Ureter (tissue), 1 donor: ENCODE measurements around the gene ANKMY1. TPM values are rescaled to one million over a fixed set of nuclear protein-coding genes. Genes with fewer than 3 reads are reported as not detected.

Experiments used
- DNase-seq: peaks from one replicate; pipeline ENCODE4 v3.0.0-alpha.2; 2020; ENCODE audit warnings: low spot score
- total RNA-seq: library from RNA; stranded (reverse); gene quantifications from one replicate; pipeline ENCODE4 v1.2.4, GENCODE V29; 2023
- donor health status: DM: yes; HTN: yes; CAD: no.

The ANKMY1 gene
- total RNA-seq, 1 donor from 2014 or later = 52.8 TPM

- DNase-seq = no peak
Observed at GRCh38 chr2:240449764-240450531, 107.8 kb downstream of the ANKMY1 start.

DNA sequence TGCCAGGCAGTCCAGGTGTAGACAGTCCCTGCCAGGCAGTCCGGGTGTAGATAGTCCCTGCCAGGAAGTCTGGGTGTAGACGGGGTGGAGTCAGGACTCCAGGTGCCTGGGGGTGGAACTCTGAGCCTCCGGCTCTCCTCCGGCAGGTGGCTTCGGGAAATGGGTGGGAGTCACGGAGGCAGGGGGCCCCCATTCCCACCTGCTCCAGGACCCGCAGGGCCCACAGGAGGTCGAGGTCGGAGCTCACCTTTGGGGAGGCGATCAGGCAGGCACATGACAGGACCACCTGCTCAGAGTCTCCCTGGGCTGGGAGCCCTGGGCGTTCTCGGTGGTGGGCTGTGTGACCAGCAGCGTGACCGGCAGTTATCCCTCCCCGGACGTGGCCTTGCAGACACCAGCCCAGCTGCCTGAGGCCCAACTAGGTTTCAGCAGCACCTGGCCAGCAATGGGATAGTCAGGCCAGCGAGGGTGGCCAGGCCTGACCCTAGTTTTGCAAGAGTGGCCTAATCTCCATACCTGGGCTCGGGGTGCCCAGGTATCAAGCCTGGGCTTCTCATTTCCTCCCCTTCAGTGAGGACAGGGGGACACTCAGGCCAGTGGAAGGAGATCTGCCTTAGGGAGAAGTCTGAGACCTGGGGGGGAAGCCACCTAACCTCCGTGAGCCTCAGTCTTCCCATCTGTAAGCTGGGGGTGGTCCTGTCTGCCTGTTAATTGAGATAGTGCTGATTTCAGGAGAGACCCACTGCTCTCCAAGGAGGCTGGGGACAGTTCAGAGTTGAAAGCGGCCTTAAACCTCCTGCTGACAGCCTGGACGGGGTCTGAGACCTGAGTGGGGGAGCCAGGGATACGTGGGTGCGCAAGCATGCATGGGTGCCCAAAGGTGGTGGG lies 109.2 kb downstream of the ANKMY1 start:
- no peak for DNase-seq

- no peak for DNase-seq
Observed at GRCh38 chr2:240447934-240448333, 109.9 kb downstream of the ANKMY1 start.

DNA sequence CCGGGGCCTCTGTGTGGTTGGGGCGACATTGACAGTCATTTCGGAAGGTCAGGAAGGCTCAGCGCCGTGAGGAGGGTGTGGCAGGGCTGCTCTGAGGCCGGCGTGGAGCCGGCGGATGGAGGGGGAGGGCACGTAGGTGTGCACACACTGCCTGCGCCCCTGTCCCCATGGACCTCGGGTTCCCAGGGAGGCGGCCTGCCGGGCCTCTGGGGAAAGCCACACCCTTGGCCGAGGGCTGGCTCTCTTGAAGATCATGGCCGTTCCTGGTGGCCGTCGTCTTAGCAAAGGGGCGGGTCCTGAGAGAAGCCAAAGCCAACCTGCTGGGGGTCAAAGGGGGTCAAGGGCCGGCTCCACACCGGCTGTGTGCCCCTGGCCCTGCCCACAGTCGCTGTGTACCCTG lies 110.5 kb downstream of the ANKMY1 start:
- DNase-seq = no peak

GRCh38 chr2:240446664-240447175 lies 111.1 kb downstream of the ANKMY1 start:
- no peak for DNase-seq

DNA sequence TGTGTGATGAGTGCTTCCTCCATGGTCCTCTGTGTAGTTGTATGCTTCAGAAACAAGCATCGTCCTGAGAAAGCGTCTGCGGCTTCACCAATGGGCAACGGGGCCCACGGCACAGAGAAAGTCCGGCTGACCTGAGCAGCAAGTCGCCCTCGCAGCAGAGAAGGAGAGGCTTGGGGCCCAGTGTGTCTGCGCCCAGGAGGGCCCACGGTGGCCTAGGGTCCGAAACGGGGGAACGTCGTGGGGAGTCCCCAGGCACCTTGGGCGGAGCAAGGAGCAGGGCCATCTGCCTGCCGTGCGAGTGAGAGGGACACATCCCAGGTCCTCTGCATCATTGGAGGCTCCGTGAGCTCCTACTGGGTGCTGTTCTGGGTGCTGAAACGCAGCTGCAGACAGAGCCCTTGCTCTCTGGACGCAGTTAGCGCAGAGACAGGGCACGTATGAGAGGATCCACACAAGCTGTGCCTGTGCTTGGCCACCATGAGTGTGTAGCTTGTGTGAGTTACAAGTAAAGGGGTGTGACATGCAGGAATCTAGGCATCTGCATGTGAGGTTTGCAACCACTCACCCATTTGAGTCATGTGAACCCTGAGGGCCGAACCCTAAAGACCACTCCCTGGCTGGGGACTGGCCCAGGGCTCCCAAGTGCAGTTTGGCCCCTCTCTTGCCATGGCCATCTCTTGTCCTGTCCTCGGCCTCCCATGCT lies 111.7 kb downstream of the ANKMY1 start:
- no peak for DNase-seq

DNA sequence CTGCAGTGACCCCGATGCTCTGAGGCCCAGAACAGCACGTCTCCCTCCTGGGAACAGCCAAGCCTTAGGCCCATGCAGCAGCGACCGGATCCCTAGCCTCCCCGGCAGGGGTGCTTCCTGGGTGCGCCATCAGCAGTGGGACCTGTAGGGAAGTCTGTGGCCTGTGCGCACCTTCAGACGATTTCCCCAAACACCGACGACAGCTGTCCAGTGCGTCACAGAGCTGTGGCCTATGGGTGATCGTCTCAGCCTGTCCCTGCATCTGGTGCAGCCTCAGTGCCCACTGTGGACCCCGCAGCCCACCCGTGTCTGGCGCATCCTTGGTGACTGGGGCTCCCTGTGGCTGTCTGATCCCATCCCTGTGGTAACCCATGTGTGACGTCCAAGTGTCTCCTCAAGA lies 113.3 kb downstream of the ANKMY1 start:
- no peak for DNase-seq

DNA sequence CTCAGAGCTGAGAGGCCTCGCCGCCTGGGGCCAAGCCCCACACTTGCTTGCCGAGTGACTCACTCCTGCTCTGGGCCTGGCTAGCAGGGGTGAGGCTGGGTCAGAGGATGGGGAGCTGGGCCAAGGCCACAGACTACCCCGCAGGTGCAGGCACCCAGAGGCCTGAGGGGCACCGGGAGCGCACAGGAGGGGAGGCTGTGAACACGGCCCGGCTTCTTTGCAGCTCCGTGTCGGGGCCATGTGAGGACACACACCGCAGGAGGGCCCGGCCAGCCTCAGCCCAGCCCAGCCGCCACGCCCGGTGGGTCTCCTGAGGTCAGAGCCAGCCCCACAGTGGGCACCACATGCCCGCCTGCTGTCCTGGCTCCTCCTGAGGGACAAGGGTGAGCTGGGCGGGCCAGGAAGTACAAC lies 113.9 kb downstream of the ANKMY1 start:
- no peak for DNase-seq

DNA sequence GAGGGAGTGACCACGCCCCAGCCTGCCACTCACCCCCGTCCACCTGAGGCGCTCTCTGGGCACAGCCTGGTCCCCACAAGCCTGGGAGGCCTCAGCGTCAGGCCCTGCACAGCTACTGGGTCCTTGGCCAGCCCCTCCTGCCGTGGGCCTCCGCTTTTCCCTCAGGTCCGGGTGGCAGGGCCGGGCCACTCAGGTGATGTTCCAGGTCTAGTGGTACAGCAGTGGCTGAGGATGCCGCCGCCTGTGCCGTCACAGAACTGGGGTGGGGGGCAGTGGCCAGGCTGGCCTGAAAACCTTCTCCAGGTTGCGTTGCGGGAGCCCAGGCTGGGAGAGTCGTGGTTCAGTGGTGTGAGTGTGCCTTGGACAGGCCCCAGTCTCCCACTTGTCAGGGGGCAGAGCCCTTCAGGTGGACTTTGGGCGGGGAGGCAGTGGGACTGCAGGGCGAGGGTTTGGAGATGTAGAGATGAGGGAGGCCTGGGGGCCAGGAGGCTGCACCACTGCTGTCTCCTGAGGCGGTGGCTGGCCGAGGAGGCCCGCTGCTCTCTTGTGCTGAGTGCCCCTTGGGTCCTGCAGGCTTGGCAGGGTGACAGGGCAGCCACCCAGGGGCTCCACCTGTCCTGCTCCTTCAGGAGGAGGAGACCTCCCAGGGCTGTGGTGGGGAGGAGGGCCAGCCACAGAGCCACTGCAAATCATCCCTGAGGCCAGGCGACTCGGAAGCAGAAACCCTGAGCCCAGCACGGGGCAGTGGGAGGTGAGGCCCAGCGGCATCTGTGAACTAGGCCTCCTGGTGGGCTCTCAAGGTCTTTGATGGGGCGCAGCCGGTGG lies 114.7 kb downstream of the ANKMY1 start:
- no peak for DNase-seq

DNA sequence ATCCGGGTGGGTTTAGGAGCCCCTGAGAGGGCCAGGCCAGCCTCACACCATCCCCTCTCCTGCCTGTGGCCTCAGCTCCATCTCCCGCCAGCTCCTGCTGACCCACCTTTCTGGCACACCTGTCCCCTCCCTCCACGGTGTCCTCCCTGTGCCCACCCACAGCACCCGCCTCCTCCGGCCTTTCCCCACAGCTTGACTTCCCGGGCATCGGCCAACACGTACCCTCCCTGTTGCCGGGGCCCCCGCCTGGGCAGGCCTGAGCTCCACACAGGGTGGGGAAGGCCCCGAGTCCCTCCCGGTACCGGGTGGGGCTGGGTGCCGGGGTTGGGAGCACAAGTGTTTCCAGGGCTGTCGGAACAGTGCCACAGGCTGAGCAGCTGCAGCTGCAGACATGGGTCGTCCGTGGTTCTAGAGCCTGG lies 115.8 kb downstream of the ANKMY1 start:
- DNase-seq = no peak

- peak; percentile 73 for DNase-seq
Observed at GRCh38 chr2:240441326-240441992, 116.3 kb downstream of the ANKMY1 start.

GRCh38 chr2:240440704-240441320 lies 117.0 kb downstream of the ANKMY1 start:
- DNase-seq = no peak

GRCh38 chr2:240440251-240440650 lies 117.5 kb downstream of the ANKMY1 start:
- DNase-seq = no peak

DNA sequence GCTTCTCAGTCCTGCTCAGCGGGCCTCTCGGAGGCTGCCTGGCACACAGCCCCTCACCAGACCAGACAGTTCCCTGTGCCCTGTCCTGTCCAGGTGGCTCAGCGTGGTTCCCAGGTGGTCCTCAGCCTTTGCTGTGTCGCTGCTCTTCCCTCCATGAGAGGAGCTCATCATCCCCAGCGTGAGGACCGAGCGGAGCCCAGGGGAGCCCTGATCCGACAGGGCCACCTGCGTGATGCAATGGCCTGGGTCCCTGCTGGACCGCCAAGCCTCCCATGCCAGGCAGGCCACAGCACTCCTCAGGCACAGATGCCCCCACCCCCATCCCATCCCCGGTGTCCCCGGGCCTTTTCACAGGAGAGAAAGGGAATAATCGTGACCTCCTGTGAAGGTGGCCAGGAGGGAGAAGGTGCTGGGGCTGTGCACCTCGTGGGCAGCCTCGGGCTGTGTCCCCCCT lies 118.1 kb downstream of the ANKMY1 start:
- DNase-seq = no peak

GRCh38 chr2:240438810-240439697 lies 118.7 kb downstream of the ANKMY1 start:
- DNase-seq = no peak

DNA sequence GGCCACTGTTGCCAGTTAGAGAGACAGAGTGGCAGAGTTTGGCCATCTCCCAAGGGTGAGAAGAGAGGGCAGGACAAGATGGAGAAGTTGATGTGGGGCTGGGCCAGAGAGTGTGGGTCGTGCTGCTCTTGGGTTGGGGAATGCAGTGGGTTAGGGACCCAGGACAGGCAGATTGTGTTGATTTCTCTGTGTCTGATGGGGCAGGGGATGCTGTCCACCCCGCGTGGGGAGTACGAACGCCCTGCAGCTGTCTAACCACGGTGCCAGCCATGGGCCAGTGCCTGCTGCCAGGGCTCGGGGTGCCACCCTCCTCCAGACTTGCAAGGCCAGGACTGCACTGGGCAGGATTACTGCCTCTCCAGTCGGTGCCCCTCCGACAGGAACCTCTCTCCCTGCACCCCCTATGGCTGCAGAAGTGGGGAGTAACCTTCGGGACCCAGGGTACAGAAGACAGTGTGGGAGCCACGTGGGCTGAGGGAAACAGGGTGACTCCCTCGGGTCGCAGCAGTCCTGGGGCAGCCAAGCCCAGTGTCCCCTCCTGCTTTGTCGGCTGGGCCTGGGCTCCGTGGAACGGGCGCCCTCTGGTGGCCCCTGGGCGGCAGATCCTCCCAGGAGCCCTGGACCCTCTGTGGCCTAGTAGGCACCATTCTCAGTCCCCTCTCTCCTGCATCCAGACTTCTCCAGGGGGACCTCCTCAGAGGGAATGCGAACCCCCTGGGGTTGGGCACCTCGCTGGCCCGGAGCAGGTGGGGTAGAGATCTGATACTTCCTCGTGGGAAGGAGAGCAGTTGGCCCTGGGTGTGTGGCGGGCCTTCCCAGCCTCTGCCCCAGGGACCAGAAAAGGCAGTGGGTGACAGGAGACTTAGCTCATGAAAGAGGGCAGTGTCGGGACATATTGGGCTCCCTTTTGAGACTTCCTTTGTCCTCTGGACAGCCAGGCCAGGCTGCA lies 119.7 kb downstream of the ANKMY1 start:
- DNase-seq = no peak

- DNase-seq = no peak
Observed at GRCh38 chr2:240437551-240437860, 120.3 kb downstream of the ANKMY1 start.
